DLD1 (cell line): ENCODE measurements around the gene SLC35D1.
"Not testable (repeated sequence)": the region's sequence is repeated elsewhere in the genome, so short reads cannot be mapped to it uniquely, and the experiment has no call there.

Experiments
- in situ Hi-C: cut with HindIII; loops from 2 replicates; pipeline ENCODE4 v1.10.0; 2017; ENCODE audit warnings: low sequenced_read_pairs

Gene SLC35D1

DNA sequence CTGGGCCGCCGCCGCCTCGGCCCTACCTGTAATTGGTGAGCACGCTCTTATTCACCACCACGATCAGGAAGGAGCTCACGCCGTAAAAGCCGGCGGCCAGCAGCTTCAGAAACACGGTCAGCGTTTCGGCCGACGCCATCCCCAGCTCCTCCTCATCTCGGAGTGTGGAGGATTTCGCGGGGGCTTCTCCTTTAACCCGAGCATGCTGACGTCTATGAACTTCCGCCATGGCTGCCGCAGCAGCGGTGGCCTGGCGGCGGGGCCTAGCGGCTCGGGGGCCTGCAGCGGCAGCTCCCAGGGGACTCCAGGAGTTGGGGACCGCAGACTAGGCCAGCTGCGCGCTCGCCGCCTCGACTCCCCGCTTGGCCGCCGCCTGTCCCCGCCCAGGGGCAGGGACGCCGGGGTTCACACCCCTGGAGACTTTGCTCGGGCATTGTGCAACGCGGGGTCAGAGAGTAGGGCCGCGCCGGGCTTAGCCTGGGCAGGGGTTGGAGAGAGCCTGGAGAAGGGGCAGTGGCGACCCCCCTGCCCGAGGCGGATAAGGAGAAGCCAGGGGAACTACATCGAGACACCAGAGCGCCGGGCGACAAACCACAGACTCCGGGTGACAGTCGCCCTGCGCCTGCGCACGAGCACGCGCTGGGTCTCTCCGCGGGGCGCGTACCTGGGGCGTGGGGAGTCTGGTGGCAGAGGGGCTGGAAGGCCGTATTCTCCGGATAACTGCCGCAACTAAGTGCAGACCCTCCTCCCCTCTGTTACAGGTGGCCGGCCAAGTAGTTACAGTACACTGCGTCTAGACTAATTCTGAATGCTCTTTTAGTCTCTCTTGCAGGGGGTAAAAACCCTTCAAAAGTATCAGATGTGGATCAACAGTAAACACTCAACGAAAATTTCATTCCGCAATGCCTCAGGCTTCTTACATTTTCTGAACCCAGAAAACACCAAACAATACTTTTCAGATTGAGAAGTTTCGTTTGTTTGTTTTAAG is at the start of gene SLC35D1:
Gene SLC35D1, minus strand, starts transcription at position 364 of the 988 bp plus-strand sequence. Its CDS starts 135 bp downstream, at position 229.
- in situ Hi-C loops, result no loop called here

GRCh38 chr1:67103548-67103947 is 49.6 kb upstream of the SLC35D1 start:
- in situ Hi-C loops, result no loop called here

DNA sequence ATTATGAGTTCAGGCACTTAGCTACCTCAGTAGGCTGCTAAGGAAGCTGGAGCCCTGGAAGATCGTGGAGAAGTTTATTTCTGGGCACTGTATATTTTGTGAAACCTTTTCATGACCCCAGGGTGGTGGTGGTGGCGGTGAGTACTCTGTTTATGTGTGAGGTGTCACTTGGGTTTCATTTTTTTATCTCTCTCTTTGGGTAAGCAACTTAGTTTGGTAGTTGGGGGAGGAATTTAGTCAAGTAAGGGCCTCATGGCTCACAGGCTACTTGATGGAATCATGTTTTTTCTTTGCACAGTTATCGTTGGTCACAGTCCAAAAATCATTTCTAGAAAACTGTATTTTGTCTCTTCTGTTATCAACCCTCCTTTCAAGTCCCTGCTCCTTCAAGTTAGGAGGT is 46.9 kb upstream of the SLC35D1 start:
- in situ Hi-C loops, result no loop called here

DNA sequence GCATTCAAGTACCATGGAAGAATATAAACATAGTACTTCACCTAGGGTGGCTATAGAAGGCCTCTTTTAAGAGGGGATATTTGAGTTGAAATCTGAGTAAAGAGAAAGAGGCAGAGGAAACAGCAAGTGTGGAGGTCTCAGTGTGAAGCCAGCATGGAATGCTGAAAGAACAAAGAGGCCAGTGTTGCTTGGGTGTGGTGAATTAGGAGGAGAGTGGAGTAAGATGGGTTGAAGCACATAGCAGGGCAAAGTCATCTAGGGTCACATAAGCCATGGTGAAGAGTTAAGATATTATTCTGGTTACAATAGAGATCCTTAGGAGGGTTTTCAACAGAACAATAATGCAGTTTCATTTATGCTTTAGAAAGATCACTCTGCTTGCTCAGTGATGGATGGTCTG is 43.4 kb upstream of the SLC35D1 start:
- in situ Hi-C loops, result no loop called here

DNA sequence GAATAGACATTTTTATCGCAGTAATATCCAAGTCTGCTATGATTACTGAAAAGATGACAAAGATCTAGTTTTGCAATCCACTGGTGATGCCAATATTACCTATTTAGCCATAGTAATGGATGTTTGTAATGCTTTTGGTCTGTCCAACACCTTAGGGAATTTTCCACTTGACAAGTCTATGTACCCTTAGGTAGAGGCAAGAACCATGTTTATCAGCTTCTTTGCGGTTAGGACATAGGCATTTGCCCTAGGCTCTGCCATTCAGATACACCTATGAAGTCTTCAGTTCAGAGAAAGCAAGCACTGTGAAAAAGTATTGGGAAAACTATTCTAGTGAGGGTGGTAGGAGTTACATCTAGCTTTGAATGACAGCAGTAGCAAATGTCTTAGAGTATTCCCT is 40.2 kb upstream of the SLC35D1 start:
- in situ Hi-C loops, result no loop called here

DNA sequence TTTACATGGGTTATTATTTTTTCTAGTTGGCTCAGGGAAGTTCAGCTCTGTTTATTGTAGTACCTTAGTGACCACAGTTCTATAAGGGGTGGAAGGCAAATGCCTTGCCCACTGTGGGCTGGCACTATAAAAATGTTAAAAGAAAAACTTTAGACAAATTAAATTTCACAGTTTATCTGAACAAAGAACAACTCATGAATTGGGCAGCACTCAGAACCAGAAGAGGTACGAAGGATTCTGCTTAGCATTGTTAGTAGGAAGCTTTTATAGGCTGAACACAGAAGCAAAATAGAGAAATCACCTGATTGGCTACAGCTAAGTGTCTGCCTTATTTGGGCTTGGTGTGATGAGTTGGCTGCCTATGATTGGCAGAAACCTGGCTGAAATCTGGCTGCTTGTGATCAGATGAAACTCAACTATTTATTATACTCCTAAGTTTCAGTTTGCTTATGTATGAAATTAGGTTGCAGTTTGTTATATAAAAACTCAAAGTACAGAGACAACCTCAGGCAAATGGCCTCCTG is 35.8 kb upstream of the SLC35D1 start:
- in situ Hi-C loops, result no loop called here

DNA sequence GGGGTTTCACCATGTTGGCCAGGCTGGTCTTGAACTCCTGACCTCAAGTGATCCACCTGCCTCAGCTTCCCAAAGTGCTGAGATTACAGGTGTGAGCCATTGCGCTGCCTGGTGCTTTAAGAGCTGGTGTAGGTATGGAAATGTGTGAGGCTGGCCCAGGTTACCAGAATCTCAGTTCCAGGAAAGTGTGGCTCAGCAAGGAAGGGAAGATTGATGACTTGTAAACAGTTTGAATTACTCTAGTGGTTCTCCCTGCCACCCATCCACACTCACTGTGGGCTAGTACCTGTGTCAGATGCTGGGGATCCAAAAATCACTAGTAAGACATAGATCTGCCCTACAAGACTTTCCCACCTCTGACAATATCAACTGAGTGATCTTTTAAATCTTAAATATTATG is 34.5 kb upstream of the SLC35D1 start:
- in situ Hi-C loops, result no loop called here

- in situ Hi-C loops, result no loop called here
These were observed 31.4 kb upstream of the SLC35D1 start for GRCh38 chr1:67085326-67085725.

- in situ Hi-C loops, result no loop called here
These were observed 30.9 kb upstream of the SLC35D1 start for GRCh38 chr1:67084765-67085318.

DNA sequence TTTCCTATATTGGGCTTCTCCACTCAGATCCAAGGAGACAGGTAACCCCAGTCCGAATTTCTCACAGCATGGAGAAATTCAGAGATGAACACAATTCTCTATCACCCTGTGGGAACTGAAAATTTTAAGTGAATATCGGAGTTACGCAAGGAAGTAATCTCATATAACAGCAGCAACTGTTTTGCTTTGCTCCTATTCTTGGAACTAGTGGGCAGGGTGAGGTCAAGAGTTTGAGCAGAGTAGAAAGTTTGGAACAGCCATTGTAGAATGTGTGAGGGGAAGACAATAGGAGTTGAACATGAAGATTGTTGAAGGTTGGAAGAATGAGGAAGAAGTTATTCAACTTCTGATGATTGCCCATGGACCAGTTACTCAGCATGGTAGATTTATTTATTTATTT is 24.3 kb upstream of the SLC35D1 start:
- in situ Hi-C loops, result no loop called here

GRCh38 chr1:67077593-67077992 is 23.6 kb upstream of the SLC35D1 start:
- in situ Hi-C loops, result no loop called here

DNA sequence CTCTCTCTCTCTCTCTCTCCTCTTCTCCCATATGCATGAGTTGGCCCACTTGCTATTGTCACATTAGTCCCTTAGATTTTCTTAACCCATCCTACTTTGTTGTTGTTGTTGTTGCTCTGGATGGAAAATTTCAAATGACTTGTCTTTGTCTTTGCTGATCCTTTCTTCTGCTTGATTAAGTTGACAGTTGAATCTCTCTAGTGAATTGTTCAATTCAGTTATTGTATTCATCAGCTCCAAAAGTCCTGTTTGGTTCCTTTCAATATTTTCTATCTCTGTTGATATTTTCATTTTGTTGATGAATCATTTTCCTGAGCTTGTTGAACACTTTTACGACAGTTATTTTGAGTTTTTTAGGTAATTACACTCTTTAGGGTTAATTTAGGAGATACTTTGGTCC is 18.8 kb upstream of the SLC35D1 start:
- in situ Hi-C loops, result no loop called here

DNA sequence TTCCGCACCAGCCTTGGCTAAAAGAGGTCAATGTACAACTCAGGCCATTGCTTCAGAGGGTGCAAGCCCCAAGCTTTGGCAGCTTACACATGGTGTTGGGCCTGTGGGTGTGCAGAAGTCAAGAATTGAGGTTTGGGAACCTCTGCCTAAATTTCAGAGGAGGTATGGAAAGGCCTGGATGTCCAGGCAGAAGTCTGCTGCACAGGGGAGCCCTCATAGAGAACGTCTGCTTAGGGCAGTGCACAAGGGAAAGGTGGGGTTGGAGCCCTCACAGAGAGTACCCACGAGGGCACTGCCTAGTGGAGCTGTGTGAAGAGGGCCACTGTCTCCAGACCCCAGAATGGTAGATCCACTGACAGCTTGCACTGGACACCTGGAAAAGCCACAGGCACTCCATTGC is 13.7 kb upstream of the SLC35D1 start:
- in situ Hi-C loops, result not testable (repeated sequence)

DNA sequence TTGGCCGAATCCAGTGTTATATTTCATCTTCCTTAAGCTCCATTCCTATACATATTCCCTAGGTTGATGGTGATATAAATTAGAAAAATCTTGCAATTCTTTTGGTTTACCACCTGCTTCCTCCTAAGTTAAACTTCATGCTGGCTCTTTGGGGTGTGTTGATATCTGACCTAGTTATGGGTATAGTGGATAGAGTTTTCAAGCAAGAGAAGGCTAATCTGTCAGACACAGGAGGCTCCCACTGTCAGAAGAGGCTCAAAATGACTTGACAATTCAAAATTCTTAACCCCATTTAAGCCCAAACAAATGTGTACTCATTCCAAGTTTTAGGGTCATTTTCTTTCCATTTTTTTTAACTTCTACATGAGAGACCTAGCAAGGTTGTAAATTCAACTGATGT is 8.5 kb upstream of the SLC35D1 start:
- in situ Hi-C loops, result no loop called here

- in situ Hi-C loops, result no loop called here
These were observed 7.3 kb upstream of the SLC35D1 start for GRCh38 chr1:67061266-67061665.

DNA sequence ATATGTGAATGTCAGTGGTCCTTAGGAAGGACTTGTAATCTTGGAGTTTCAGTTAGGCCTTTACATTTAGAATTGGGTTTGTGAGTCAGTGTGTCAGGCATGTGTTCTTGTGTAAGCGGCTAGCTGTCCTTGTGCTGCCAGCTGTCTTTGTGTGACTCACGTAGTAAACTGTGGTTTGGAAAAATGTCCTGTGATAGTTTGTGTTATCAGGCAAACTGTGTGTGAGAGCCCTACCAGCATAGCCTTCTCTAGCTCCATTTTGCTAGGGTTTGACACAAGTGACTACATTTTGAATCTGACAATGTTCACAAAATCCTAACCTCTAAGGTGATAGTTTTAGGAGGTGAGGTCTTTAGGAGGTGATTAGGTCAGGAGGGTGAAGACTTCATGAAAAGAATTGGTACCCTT is 6.9 kb upstream of the SLC35D1 start:
- in situ Hi-C loops, result no loop called here

DNA sequence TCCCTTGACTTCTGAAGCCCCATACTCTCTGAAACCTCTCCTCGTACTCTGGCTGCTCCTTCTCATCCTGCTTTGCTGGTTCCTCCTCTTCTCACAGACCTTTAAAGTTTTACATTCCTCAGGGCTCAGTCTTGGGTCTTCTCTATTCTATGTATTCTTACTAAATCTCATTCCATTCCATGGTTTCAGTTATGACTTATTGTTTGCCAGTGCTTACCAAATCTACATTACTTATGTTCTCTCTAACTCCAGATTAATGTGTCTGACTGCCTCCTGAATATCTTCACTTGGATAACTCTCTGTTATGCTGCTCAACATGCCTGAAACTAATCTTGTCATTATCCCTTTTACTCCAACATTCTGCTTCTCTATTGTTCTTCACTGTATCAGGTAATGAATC is 5.4 kb upstream of the SLC35D1 start:
- in situ Hi-C loops, result no loop called here

GRCh38 chr1:67058761-67059160 is 4.8 kb upstream of the SLC35D1 start:
- in situ Hi-C loops, result no loop called here

- in situ Hi-C loops, result no loop called here
These were observed 4.3 kb upstream of the SLC35D1 start for GRCh38 chr1:67058242-67058641.

GRCh38 chr1:67053535-67053784 is 488 bp downstream of the SLC35D1 start:
- in situ Hi-C loops, result no loop called here

- in situ Hi-C loops, result no loop called here
These were observed 1.0 kb downstream of the SLC35D1 start for GRCh38 chr1:67052741-67053534.

DNA sequence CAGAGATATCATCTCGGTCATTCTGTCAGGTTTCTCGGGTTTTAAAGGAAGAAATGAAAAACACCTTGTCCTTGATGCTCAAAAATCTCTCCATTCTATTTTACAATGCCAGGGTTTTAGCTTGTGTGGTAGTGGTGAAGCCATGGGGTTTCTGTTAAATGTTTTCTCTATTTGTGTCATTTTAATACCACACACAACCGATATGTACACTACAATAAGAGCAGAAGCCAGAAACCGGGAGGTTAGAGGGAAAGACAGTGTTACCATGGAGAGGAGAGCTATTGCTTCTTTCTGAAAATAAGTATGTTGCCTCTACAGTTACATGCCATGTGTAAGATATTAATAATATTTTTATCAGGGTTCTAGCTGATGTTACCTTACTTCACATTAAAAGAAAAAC is 2.8 kb downstream of the SLC35D1 start:
- in situ Hi-C loops, result no loop called here
